Heart left ventricle (tissue), 16 donors: ENCODE data around the gene OR4C45. TPM values are rescaled to one million over a fixed set of nuclear protein-coding genes. Genes with fewer than 3 reads are reported as not detected.
"Not testable (repeated sequence)": the region's sequence is repeated elsewhere in the genome, so short reads cannot be mapped to it uniquely, and the experiment has no call there.

Experiments
- ATAC-seq, 4 donors: fragments of 200-7000 bp; cut with Tn5 transposase; one replicate each; pipeline ENCODE4 v1.9.1; 2020 to 2022; ENCODE audit warnings: moderate library complexity in 4 of 4, mild to moderate bottlenecking in 3 of 4, moderate number of reproducible peaks in 1 of 4
- DNase-seq, 5 donors: peaks; one replicate each; pipeline ENCODE4 v3.0.0-alpha.2; 2020
- H3K27ac ChIP-seq, 12 donors: fragments of 200-600 bp; sonication (generic) in 4 of 12; one replicate each; pipeline versions ENCODE4 v1.5.0 to v1.8.0; 2016 to 2022; ENCODE audit warnings: mild to moderate bottlenecking in 2 of 12
- H3K27me3 ChIP-seq, 9 donors: fragments of 200-600 bp; sonication (generic) in 2 of 9; one replicate each; pipeline versions ENCODE4 v1.5.1 to v1.8.0; 2016 to 2022; ENCODE audit warnings: mild to moderate bottlenecking in 3 of 9
- H3K36me3 ChIP-seq, 9 donors: fragments of 200-600 bp; sonication (generic) in 2 of 9; one replicate each; pipeline versions ENCODE4 v1.5.0 to v1.8.0; 2018 to 2022; ENCODE audit warnings: mild to moderate bottlenecking in 2 of 9
- H3K4me1 ChIP-seq, 12 donors: fragments of 200-600 bp; sonication (generic) in 4 of 12; one replicate each; pipeline versions ENCODE4 v1.5.0 to v1.8.0; 2016 to 2022; ENCODE audit warnings: mild to moderate bottlenecking in 3 of 12
- H3K4me3 ChIP-seq, 12 donors: fragments of 200-600 bp; sonication (generic) in 4 of 12; one replicate each; pipeline versions ENCODE4 v1.5.0 to v1.8.0; 2017 to 2022; ENCODE audit warnings: mild to moderate bottlenecking in 9 of 12, moderate library complexity in 4 of 12
- H3K9me3 ChIP-seq, 12 donors: fragments of 200-600 bp; sonication (generic) in 4 of 12; one replicate each; pipeline versions ENCODE4 v1.5.0 to v1.8.0; 2016 to 2022; ENCODE audit warnings: mild to moderate bottlenecking in 1 of 12
- CTCF ChIP-seq, 12 donors: fragments of 200-600 bp; sonication (generic) in 4 of 12; IDR thresholded peaks; one replicate each; pipeline versions ENCODE4 v1.5.0 to v1.8.0; 2018 to 2022; ENCODE audit warnings: antibody characterized with exemption in 12 of 12, mild to moderate bottlenecking in 5 of 12
- POLR2A ChIP-seq, 2 donors: fragments of 450-650 bp; IDR thresholded peaks; one replicate each; pipeline ENCODE4 v1.6.1; 2017; ENCODE audit warnings: antibody characterized with exemption in 2 of 2, mild to moderate bottlenecking in 2 of 2, moderate library complexity in 2 of 2
- WGBS, 4 donors: extraction: QIAGEN DNeasy Blood & Tissue Kit in 2 of 4; methylation state at CpG; one replicate each; pipeline versions ENCODE4 v1.1.5 to v1.1.7; 2013 to 2018; 5-methylcytosine and 5-hydroxymethylcytosine counted together
- intact Hi-C, 10 donors: fragments of 100-400 bp; cut with DNase I; formaldehyde crosslinking; loops; one replicate each; pipeline versions ENCODE4 v1.11.1 to v1.14.2; 2022
- polyA plus RNA-seq, 2 donors: library from polyadenylated mRNA; stranded (reverse); fragments of 200-250 nt; gene quantifications; one replicate each; pipeline ENCODE4 v1.2.3, GENCODE V29; 2013
- total RNA-seq, 9 donors: library from RNA; depleted of rRNA in 2 of 9; stranded (reverse); fragments of >200 nt in 2 of 9; fragmentation: NEBNext Ultra II Directional in 3 of 9; extraction: Animal tissue kit (Norgen Biotek cat#: 25700) in 3 of 9; gene quantifications; one replicate each; pipeline versions ENCODE4 v1.1.0 to v1.2.4, GENCODE V29; 2016 to 2023
- donor health status: ischemic (EF 13 %, LVEDD 7.1; RV severe dilation, severe dysfunction).
- donor health status: healthy with polysubstance abuse.
- donor health status: DM: no; HTN: yes; CAD: no.
- donor health status: DM: no; HTN: no; CAD: no.
- donor health status: ischemic (EF 25% LVEDD 6.9; RV normal size, moderate dysfunction).
- donor health status: ischemic (EF 25% LVEDD 5.7; RV mildly dilated, moderate dysfunction).
- donor health status: healthy.
- donor health status: DM: yes; HTN: yes; CAD: no.
- donor health status: ischemic (EF 35%, LVEDD 5.7; RV mildly dilated, moderate dysfunction).
- donor health status: nonischemic (EF 11% LVEDD 7.7; RV severe dilation, severe dysfunction).
- donor health status: DM: yes; HTN: yes; CAD: no.
- donor health status: PGD.
- donor health status: ischemic (EF 29% LVEDD 5.4; RV normal size, mild dysfunction).
- donor health status: nonischemic (EF 23%, LVEDD 6.1; RV moderate dilation, normal function).

The OR4C45 gene
- total and polyA plus RNA-seq, 11 donors = not detected

- Histone ChIP-seq H3K36me3 (no peaks in the 10 kb centered on the region), H3K4me1 (no peaks in the 10 kb centered on the region), H3K27ac (no peak overlapping the region), H3K4me3 (no peak overlapping the region), H3K27me3 (no peaks in the 10 kb centered on the region), H3K9me3 (peaks cover 0 to 2% (median 0%) of the 10 kb centered on the region in 12 donors)
- DNase-seq (no peak), ATAC-seq (no peak)
- intact Hi-C loops = no loop called here
- TF ChIP-seq CTCF (IDR thresholded peaks at IDR 0.05) = no peak
- TF ChIP-seq POLR2A (IDR thresholded peaks at IDR 0.05) = no peak
- 81 to 91% (median 86%) methylated on average over 2 of the region's 2 CpGs for WGBS, 4 donors
These were observed 12.0 kb downstream of the OR4C45 start for GRCh38 chr11:50044647-50045046.

GRCh38 chr11:50063056-50063455 is 30.4 kb downstream of the OR4C45 start:
- H3K27me3 ChIP-seq, H3K4me1 ChIP-seq, H3K27ac ChIP-seq, H3K36me3 ChIP-seq, ATAC-seq, H3K9me3 ChIP-seq, H3K4me3 ChIP-seq, DNase-seq, intact Hi-C loops: not testable (repeated sequence)
- WGBS, 4 donors = 76 to 89% (median 86%) methylated on average over 8 to 22 of the region's 22 CpGs

GRCh38 chr11:50070389-50070788 is 37.7 kb downstream of the OR4C45 start:
- DNase-seq = no peak
- Histone ChIP-seq H3K4me1 (no peaks in the 10 kb centered on the region), H3K9me3 (peaks cover 0 to 6% (median 0%) of the 10 kb centered on the region in 12 donors), H3K36me3 (no peaks in the 10 kb centered on the region), H3K4me3 (no peak overlapping the region), H3K27ac (no peak overlapping the region), H3K27me3 (no peaks in the 10 kb centered on the region)
- TF ChIP-seq CTCF (IDR thresholded peaks at IDR 0.05) = no peak
- no peak for TF ChIP-seq POLR2A (IDR thresholded peaks at IDR 0.05)
- WGBS, 4 donors = 43 to 57% (median 46%) methylated on average over 3 of the region's 3 CpGs
- ATAC-seq = no peak
- intact Hi-C loops = no loop called here

- TF ChIP-seq POLR2A (IDR thresholded peaks at IDR 0.05) (no peak), CTCF (IDR thresholded peaks at IDR 0.05) (no peak)
These were observed 39.0 kb downstream of the OR4C45 start for GRCh38 chr11:50071584-50072225.

More at GRCh38 chr11:50071584-50072225, 39.0 kb downstream of the OR4C45 start:
- ATAC-seq = no peak
- no peaks in the 10 kb centered on the region for H3K4me1 ChIP-seq
- WGBS, 4 donors = 58 to 72% (median 63%) methylated on average over 9 of the region's 9 CpGs
- DNase-seq = no peak
- no peaks in the 10 kb centered on the region for H3K36me3 ChIP-seq
- peaks cover 0 to 12% (median 0%) of the 10 kb centered on the region in 12 donors for H3K9me3 ChIP-seq
- H3K27me3 ChIP-seq = no peaks in the 10 kb centered on the region
- no peak overlapping the region for H3K27ac ChIP-seq
- no peak overlapping the region for H3K4me3 ChIP-seq
- intact Hi-C loops = no loop called here
